Measurements from ENCODE around the gene PRAC2. TPM values are rescaled to one million over a fixed set of nuclear protein-coding genes. Genes with fewer than 3 reads are reported as not detected.

Gene PRAC2
- total RNA-seq, 1 donor from 2014 or later = not detected

- no peak for DNase-seq (ENCODE audit: low read depth, low spot score)
- Mint-ChIP-seq H3K4me3 (no peak overlapping the region), H3K4me1 (no peaks in the 10 kb centered on the region), H3K27me3 (ENCODE audit: low read depth) (peaks cover 100% of the 10 kb centered on the region), H3K27ac (ENCODE audit: unreplicated experiment) (no peak overlapping the region), H3K36me3 (ENCODE audit: low read depth) (peaks cover 3% of the 10 kb centered on the region), H3K9me3 (no peaks in the 10 kb centered on the region)
- TF ChIP-seq, protein P1, sequence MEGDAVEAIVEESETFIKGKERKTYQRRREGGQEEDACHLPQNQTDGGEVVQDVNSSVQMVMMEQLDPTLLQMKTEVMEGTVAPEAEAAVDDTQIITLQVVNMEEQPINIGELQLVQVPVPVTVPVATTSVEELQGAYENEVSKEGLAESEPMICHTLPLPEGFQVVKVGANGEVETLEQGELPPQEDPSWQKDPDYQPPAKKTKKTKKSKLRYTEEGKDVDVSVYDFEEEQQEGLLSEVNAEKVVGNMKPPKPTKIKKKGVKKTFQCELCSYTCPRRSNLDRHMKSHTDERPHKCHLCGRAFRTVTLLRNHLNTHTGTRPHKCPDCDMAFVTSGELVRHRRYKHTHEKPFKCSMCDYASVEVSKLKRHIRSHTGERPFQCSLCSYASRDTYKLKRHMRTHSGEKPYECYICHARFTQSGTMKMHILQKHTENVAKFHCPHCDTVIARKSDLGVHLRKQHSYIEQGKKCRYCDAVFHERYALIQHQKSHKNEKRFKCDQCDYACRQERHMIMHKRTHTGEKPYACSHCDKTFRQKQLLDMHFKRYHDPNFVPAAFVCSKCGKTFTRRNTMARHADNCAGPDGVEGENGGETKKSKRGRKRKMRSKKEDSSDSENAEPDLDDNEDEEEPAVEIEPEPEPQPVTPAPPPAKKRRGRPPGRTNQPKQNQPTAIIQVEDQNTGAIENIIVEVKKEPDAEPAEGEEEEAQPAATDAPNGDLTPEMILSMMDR (conservative IDR thresholded peaks at IDR 0.05) = no peak
Measured at GRCh38 chr17:48751172-48751571, 28.2 kb downstream of the PRAC2 start.

DNA sequence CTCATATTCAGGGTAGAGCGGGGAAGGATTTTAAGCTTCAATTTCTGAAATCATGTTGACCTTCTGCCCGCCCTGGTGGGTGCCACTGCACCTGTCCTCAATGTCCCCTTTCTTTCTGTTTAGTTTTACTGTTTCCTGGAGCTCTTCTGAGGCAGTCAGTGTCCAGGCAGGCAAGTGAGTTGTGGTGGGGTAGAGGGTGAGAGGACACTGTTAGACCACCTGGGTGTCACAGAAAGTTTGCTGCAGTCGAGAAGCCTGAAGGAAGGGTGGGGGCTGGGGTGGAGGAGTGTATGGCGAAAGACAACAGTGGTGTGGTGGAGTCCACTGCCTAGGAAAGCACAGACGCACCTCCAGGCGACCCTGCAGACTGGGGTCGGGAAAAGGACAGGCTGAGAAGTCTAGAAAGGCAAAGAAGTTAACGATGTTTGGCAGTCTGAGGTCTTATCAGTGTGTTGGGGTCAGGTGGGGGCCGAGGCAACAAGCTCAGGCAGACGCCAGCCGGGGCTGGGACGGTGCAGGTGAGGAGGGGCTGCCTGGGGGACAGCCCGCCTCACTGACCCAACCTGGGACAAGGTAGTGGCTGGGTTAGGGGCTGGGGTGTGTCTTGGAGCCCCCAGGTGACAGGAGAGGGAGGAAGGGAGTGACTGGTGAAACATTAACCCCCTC lies 28.9 kb downstream of the PRAC2 start:
- H3K4me1 Mint-ChIP-seq = no peaks in the 10 kb centered on the region
- peaks cover 100% of the 10 kb centered on the region for H3K27me3 Mint-ChIP-seq (ENCODE audit: low read depth)
- no peaks in the 10 kb centered on the region for H3K9me3 Mint-ChIP-seq
- no peak for DNase-seq (ENCODE audit: low read depth, low spot score)
- H3K4me3 Mint-ChIP-seq = no peak overlapping the region
- H3K27ac Mint-ChIP-seq (ENCODE audit: unreplicated experiment) = no peak overlapping the region
- TF ChIP-seq, protein P1 (conservative IDR thresholded peaks at IDR 0.05) = no peak
- peaks cover 3% of the 10 kb centered on the region for H3K36me3 Mint-ChIP-seq (ENCODE audit: low read depth)

DNA sequence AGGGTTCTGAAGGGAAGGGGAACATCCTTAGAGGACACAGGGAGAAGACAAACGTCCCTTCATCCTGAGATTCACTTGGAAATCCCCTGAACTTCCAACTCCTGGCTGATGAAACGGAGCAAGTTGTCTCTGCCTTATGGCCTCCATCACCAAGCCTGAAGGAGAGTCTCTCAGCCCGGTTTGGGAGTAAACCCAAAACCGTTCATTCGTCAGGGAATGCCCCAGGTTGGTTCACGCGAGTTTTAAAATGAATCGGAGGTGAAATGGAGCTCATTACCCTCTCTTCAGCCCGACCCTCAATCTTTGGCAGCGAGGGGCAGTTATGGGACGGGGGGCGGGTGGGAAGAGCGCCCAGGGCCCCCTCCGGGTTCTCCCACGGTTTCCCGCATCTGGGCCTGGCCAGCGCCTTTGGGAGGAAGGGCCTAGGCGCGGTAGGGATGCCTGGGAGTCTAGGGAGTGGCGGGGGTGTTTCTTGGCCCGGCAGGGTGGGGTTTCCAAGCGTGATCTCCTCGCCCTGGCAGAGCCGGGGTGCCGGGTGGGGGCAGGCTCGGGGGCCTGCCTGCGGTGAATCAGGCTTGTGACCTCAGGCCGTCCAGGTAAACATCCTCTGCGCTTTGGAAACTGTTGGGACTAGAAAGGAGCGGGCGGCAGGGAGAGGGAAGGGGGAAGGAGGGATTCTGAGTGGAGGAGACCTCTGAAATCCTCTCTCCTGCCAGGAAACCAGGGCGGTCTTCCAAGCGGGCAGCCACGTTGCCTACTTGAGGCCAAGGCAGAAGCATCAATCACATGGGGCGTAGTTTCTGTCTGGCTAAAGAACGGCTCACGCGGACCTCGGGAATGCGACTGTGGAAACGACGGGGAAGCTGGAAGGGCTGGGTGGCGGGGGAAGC lies 29.7 kb downstream of the PRAC2 start:
- Mint-ChIP-seq H3K4me1 (no peaks in the 10 kb centered on the region), H3K4me3 (no peak overlapping the region), H3K27me3 (ENCODE audit: low read depth) (peaks cover 100% of the 10 kb centered on the region), H3K36me3 (ENCODE audit: low read depth) (peaks cover 3% of the 10 kb centered on the region), H3K27ac (ENCODE audit: unreplicated experiment) (no peak overlapping the region), H3K9me3 (no peaks in the 10 kb centered on the region)
- TF ChIP-seq, protein P1 (conservative IDR thresholded peaks at IDR 0.05) = no peak
- DNase-seq (ENCODE audit: low read depth, low spot score) = no peak

GRCh38 chr17:48753794-48754499 lies 31.0 kb downstream of the PRAC2 start:
- peaks cover 3% of the 10 kb centered on the region for H3K36me3 Mint-ChIP-seq (ENCODE audit: low read depth)
- H3K9me3 Mint-ChIP-seq = no peaks in the 10 kb centered on the region
- TF ChIP-seq, protein P1 (conservative IDR thresholded peaks at IDR 0.05) = no peak
- no peak overlapping the region for H3K27ac Mint-ChIP-seq (ENCODE audit: unreplicated experiment)
- H3K4me3 Mint-ChIP-seq = no peak overlapping the region
- DNase-seq (ENCODE audit: low read depth, low spot score) = no peak
- H3K27me3 Mint-ChIP-seq (ENCODE audit: low read depth) = peaks cover 99% of the 10 kb centered on the region
- no peaks in the 10 kb centered on the region for H3K4me1 Mint-ChIP-seq

DNA sequence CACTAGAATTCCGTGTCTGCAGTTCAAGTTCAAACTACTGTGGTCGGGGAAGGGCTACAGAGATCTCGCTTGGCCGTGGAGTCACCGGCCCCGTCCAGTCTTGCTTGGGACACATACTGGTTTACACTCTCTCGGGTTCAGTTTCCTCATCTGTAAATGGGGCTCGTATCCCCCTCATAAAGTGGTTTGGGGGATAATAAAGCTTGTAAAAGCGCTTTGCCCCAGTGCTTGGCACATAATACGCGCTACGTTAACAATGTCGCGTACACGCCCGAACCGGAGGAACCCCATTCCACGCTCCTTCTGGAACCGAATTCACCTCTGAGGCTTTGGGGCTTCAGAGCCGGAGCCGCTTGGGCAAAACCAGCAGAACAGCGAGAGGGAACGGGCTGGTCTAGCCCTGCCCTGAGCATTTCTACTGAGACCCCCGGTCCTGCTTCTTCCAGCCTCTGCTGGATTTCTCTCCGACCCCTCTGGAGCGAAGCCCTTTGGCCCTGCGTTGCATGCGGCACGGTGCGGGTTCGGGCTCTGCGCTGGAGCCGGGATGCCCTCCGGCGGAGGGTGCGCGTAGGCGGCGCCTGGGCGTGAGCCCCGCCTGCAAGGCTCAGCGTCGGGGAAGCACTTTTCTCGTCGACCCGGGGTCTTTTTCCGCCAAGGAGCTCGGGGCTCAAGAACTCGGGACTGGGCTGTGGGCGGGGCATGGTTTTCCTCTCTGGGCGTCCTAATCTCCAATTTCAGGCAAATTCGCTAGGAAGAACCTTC lies 31.7 kb downstream of the PRAC2 start:
- Mint-ChIP-seq H3K4me3 (no peak overlapping the region), H3K4me1 (no peaks in the 10 kb centered on the region), H3K27me3 (ENCODE audit: low read depth) (peaks cover 99% of the 10 kb centered on the region), H3K9me3 (no peaks in the 10 kb centered on the region), H3K36me3 (ENCODE audit: low read depth) (no peaks in the 10 kb centered on the region), H3K27ac (ENCODE audit: unreplicated experiment) (no peak overlapping the region)
- TF ChIP-seq, protein P1 (conservative IDR thresholded peaks at IDR 0.05) = no peak
- DNase-seq (ENCODE audit: low read depth, low spot score) = no peak

Measured in neural crest cell (in vitro differentiated cells).